GM12864 (cell line): ENCODE measurements around the gene TMEM222.
A peak's percentile ranks its signal among the peaks of the same experiment; 100 is the strongest.

Experiments used
- DNase-seq: peaks from one replicate; pipeline ENCODE4 v3.0.0-alpha.2; 2011; ENCODE audit warnings: low read depth
- H3K4me3 ChIP-seq: 2 replicates; pipeline ENCODE4 v1.5.1; 2011; ENCODE audit warnings: mild to moderate bottlenecking, low read depth, low read length, control low read depth
- TF ChIP-seq, protein P1 (sequence below): IDR thresholded peaks from 2 replicates; pipeline ENCODE4 v1.5.1; 2011; ENCODE audit warnings: low read depth, mild to moderate bottlenecking, moderate library complexity, low read length, control low read depth, inconsistent platforms; ENCODE audit errors: missing control alignments

Gene TMEM222

GRCh38 chr1:27341525-27342252 is 19.7 kb downstream of the TMEM222 start, which contains the start of gene SYTL1:
TSS of gene SYTL1 (plus strand) at chr1:27342022. CDS start at chr1:27345335, 3,313 bp downstream.
- TF ChIP-seq, protein P1, sequence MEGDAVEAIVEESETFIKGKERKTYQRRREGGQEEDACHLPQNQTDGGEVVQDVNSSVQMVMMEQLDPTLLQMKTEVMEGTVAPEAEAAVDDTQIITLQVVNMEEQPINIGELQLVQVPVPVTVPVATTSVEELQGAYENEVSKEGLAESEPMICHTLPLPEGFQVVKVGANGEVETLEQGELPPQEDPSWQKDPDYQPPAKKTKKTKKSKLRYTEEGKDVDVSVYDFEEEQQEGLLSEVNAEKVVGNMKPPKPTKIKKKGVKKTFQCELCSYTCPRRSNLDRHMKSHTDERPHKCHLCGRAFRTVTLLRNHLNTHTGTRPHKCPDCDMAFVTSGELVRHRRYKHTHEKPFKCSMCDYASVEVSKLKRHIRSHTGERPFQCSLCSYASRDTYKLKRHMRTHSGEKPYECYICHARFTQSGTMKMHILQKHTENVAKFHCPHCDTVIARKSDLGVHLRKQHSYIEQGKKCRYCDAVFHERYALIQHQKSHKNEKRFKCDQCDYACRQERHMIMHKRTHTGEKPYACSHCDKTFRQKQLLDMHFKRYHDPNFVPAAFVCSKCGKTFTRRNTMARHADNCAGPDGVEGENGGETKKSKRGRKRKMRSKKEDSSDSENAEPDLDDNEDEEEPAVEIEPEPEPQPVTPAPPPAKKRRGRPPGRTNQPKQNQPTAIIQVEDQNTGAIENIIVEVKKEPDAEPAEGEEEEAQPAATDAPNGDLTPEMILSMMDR, result no peak
- DNase-seq, result no peak
- peak within 1 kb of the TSS; percentile 76 for H3K4me3 ChIP-seq

DNA sequence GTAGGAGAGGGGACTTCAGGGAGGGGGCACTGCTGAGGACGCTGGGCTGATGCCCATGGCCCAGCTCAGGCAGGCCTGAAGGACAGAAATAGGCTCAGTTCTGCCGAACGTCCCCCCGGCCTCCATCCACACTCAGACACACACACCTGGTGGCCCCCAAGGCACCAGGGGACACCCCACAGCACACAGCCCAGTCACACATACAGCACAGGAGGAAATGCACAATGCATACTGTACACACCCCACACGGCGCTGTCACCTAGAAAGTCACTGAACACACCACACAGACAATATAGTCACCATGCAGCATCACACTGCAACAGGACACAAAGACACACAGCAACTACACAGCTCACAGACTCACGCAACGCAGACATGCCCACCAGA is 20.4 kb downstream of the TMEM222 start:
- DNase-seq, result no peak
- peak overlapping the region; percentile 76 for H3K4me3 ChIP-seq
- TF ChIP-seq, protein P1, result no peak

- no peak for DNase-seq
- TF ChIP-seq, protein P1, result no peak
- peak overlapping the region; percentile 76 for H3K4me3 ChIP-seq
These were observed 21.0 kb downstream of the TMEM222 start for GRCh38 chr1:27342778-27343638.

- H3K4me3 ChIP-seq, result peak overlapping the region; percentile 76
- TF ChIP-seq, protein P1, result no peak
These were observed 21.7 kb downstream of the TMEM222 start for GRCh38 chr1:27343639-27344025.

DNA sequence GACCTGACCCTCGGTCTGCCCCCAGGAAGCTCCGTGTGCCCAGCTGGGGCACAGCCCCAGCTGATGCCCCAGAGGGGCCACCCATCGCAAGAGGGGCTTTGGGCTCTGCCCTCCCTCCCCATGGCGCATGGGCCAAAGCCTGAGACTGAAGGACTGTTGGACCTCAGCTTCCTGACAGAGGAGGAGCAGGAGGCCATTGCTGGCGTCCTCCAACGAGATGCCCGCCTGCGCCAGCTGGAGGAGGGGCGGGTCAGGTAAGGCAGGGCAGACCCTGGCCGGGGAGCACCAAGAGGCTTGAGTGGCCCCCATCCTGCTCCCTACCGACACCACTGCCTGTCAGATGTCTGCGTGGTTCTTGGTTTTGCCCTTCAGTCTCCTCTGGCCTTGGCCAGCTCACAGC is 23.3 kb downstream of the TMEM222 start:
- TF ChIP-seq, protein P1, result no peak
- no peak for DNase-seq
- no peak overlapping the region for H3K4me3 ChIP-seq

More at GRCh38 chr1:27343639-27344025, 21.7 kb downstream of the TMEM222 start:
- DNase-seq, result no peak

GRCh38 chr1:27346357-27346756 is 24.4 kb downstream of the TMEM222 start:
- H3K4me3 ChIP-seq, result no peak overlapping the region
- DNase-seq, result no peak
- TF ChIP-seq, protein P1, result no peak
